Astrocyte (in vitro differentiated cells and primary cell): ENCODE measurements around the gene LBR.

Experiments
- EZH2 ChIP-seq: IDR thresholded peaks from 2 replicates; pipeline ENCODE4 v1.6.1; 2012; ENCODE audit warnings: mild to moderate bottlenecking, low read length, inconsistent platforms; ENCODE audit not compliant: insufficient read depth
- TF ChIP-seq, protein P1 (sequence below): IDR thresholded peaks from 2 replicates; pipeline ENCODE4 v1.5.1; 2011; ENCODE audit warnings: low read depth, mild to moderate bottlenecking, inconsistent platforms, low read length, moderate library complexity; ENCODE audit not compliant: insufficient read depth

DNA sequence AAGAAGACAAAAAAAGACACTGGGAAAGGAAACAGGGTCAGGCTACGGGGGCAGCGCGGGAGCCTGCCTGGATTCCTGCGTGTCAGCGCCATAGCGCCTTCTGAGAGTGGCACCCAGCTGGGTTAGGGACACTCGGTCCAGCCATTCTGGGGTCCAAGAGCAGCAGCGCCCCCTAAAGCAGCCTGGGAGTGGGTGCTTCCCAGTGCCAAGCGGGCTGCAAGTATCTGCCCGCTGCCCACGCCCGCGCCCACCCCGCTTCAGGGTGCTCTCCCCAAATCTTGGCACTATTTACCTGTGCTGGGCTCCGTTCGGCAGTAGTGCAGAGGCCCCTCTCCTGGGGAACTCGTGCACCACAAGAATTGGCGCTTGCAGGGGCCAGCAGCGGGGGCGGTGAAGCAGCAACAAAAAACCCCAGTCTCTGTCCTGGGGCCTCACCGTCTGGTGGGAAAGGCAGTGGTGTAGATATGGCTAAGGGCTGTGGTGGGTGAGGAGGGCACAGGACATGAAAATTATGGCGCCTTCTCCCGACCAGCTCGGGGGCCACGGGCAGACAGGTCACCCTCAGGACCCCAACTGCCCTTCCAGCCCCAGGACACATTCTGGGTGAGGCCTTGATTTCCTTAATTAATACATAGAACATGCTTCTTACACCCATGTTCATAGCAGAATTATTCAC is 24.1 kb upstream of the LBR start:
- TF ChIP-seq, protein P1, sequence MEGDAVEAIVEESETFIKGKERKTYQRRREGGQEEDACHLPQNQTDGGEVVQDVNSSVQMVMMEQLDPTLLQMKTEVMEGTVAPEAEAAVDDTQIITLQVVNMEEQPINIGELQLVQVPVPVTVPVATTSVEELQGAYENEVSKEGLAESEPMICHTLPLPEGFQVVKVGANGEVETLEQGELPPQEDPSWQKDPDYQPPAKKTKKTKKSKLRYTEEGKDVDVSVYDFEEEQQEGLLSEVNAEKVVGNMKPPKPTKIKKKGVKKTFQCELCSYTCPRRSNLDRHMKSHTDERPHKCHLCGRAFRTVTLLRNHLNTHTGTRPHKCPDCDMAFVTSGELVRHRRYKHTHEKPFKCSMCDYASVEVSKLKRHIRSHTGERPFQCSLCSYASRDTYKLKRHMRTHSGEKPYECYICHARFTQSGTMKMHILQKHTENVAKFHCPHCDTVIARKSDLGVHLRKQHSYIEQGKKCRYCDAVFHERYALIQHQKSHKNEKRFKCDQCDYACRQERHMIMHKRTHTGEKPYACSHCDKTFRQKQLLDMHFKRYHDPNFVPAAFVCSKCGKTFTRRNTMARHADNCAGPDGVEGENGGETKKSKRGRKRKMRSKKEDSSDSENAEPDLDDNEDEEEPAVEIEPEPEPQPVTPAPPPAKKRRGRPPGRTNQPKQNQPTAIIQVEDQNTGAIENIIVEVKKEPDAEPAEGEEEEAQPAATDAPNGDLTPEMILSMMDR: no peak
- TF ChIP-seq EZH2: no peak
